HL-60 (cell line): ENCODE measurements around the gene SCYGR4.

ENCODE experiments used
- DNase-seq, 2 experiments: peaks; one replicate each; pipeline ENCODE4 v3.0.0-alpha.2; 2010 to 2020; ENCODE audit warnings: low read depth in 1 of 2, low spot score in 1 of 2
- H3K27ac ChIP-seq: fragments of 250-450 bp; sonication (Bioruptor Pico); replicated peaks from 2 replicates; pipeline ENCODE4 v1.5.1; 2020; ENCODE audit warnings: mild to moderate bottlenecking, moderate library complexity
- H3K27me3 ChIP-seq: fragments of 250-450 bp; sonication (Bioruptor Pico); 2 replicates; pipeline ENCODE4 v1.5.1; 2021; ENCODE audit warnings: mild to moderate bottlenecking, moderate library complexity; ENCODE audit not compliant: insufficient read depth, poor library complexity, severe bottlenecking
- H3K4me3 ChIP-seq: replicated peaks from 2 replicates; pipeline ENCODE4 v1.5.1; 2011; ENCODE audit warnings: mild to moderate bottlenecking, control low read depth, low read length; ENCODE audit not compliant: insufficient read depth
- CTCF ChIP-seq: IDR thresholded peaks from one replicate; pipeline ENCODE4 v1.5.1; 2011; ENCODE audit warnings: low read length, control low read depth, inconsistent platforms; ENCODE audit not compliant: insufficient read depth
- GABPA ChIP-seq: IDR thresholded peaks from 2 replicates; pipeline ENCODE4 v1.6.1; 2012; ENCODE audit warnings: low read depth
- POLR2AphosphoS5 ChIP-seq: IDR thresholded peaks from 2 replicates; pipeline ENCODE4 v1.6.1; 2012; ENCODE audit warnings: low read depth
- REST ChIP-seq: IDR thresholded peaks from 2 replicates; pipeline ENCODE4 v1.6.1; 2012; ENCODE audit warnings: low read depth; ENCODE audit not compliant: insufficient replicate concordance
- SPI1 ChIP-seq: IDR thresholded peaks from 2 replicates; pipeline ENCODE4 v1.6.1; 2012; ENCODE audit warnings: low read depth, mild to moderate bottlenecking, borderline replicate concordance

Gene SCYGR4

GRCh38 chr2:227657199-227657845, 40.0 kb downstream of the SCYGR4 start:
- TF ChIP-seq REST: no peak
- no peak for TF ChIP-seq CTCF
- TF ChIP-seq SPI1: no peak
- no peak overlapping the region for H3K27ac ChIP-seq

GRCh38 chr2:227661025-227661649, 43.8 kb downstream of the SCYGR4 start:
- peaks cover 2% of the 10 kb centered on the region for H3K27me3 ChIP-seq
- no peak overlapping the region for H3K27ac ChIP-seq
- H3K4me3 ChIP-seq: no peak overlapping the region

More at GRCh38 chr2:227657199-227657845, 40.0 kb downstream of the SCYGR4 start:
- Histone ChIP-seq H3K27me3 (no peaks in the 10 kb centered on the region), H3K4me3 (no peak overlapping the region)
- DNase-seq: no peak

GRCh38 chr2:227661827-227662226, 44.5 kb downstream of the SCYGR4 start:
- no peak for DNase-seq
- no peak overlapping the region for H3K27ac ChIP-seq
- peaks cover 5% of the 10 kb centered on the region for H3K27me3 ChIP-seq
- H3K4me3 ChIP-seq: no peak overlapping the region
- no peak for TF ChIP-seq REST
- no peak for TF ChIP-seq GABPA
- TF ChIP-seq CTCF: no peak
- TF ChIP-seq POLR2AphosphoS5: no peak
- TF ChIP-seq SPI1: no peak

More at GRCh38 chr2:227661025-227661649, 43.8 kb downstream of the SCYGR4 start:
- no peak for TF ChIP-seq SPI1
- TF ChIP-seq CTCF: no peak
- TF ChIP-seq POLR2AphosphoS5: no peak
- no peak for DNase-seq
